ENCODE results near the gene RFLNA. TPM values are rescaled to one million over a fixed set of nuclear protein-coding genes. Genes with fewer than 3 reads are reported as not detected.

Gene RFLNA
- total RNA-seq, 1 experiment from 2014 or later, result 10.6 TPM

- Mint-ChIP-seq H3K27ac (no peak overlapping the region), H3K27me3 (ENCODE audit: low read depth) (no peaks in the 10 kb centered on the region; the same call in 1 of the 2 replicates), H3K9me3 (no peaks in the 10 kb centered on the region), H3K36me3 (ENCODE audit: insufficient read depth in 1 of 3, low read depth in 3 of 3) (peaks cover 2 to 7% (median 7%) of the 10 kb centered on the region in 3 experiments; a peak in 6 of 7 replicates), H3K4me1 (no peaks in the 10 kb centered on the region), H3K4me3 (no peak overlapping the region)
- H2BK15ac ChIP-seq (ENCODE audit: low read depth, low read length), result no peak overlapping the region
- H4K20me1 ChIP-seq (ENCODE audit: control insufficient read depth, insufficient read depth, insufficient read length), result no peaks in the 10 kb centered on the region
- no peak overlapping the region for H3K4me2 ChIP-seq (ENCODE audit: insufficient read depth, insufficient read length, low read length)
- H4K5ac ChIP-seq (ENCODE audit: insufficient read length, low read depth, low read length), result no peak overlapping the region
- no peaks in the 10 kb centered on the region for H3K27me3 ChIP-seq (ENCODE audit: insufficient read depth, low read length)
- no peaks in the 10 kb centered on the region for H3K79me2 ChIP-seq (ENCODE audit: insufficient read depth, low read length)
- no peak for TF ChIP-seq CTCF (conservative IDR thresholded peaks at IDR 0.05)
- no peak overlapping the region for H3K18ac ChIP-seq (ENCODE audit: insufficient read length, low read depth, low read length)
- H3K56ac ChIP-seq (ENCODE audit: insufficient read length, low read depth, low read length), result no peak overlapping the region
- H3K4ac ChIP-seq (ENCODE audit: low read depth, low read length), result no peak overlapping the region
- no peak overlapping the region for H3K27ac ChIP-seq (ENCODE audit: insufficient read length, low read depth, low read length)
- no peaks in the 10 kb centered on the region for H3K9me3 ChIP-seq (ENCODE audit: control insufficient read depth, low read depth, low read length)
- H3K23me2 ChIP-seq (ENCODE audit: insufficient read length, low read depth, low read length, poor library complexity, severe bottlenecking), result no peaks in the 10 kb centered on the region
- no peak overlapping the region for H2BK12ac ChIP-seq (ENCODE audit: insufficient read length, low read depth, low read length)
- H3K4me1 ChIP-seq (ENCODE audit: insufficient read depth, low read length), result no peaks in the 10 kb centered on the region
- H2BK5ac ChIP-seq (ENCODE audit: insufficient read length, low read length), result no peak overlapping the region
- H2BK120ac ChIP-seq (ENCODE audit: low read depth, low read length, poor library complexity, severe bottlenecking), result no peak overlapping the region
- H3T11ph ChIP-seq (ENCODE audit: low read length), result no peak overlapping the region
- H4K91ac ChIP-seq (ENCODE audit: insufficient read length, low read depth, low read length), result no peak overlapping the region
- no peaks in the 10 kb centered on the region for H3K79me1 ChIP-seq (ENCODE audit: insufficient read depth, low read depth, low read length, poor library complexity, severe bottlenecking)
- H2AK5ac ChIP-seq (ENCODE audit: insufficient read length, low read length), result no peak overlapping the region
- DNase-seq, result no peak
- H2AFZ ChIP-seq (ENCODE audit: low read length), result no peak overlapping the region
- H4K8ac ChIP-seq (replicated peaks; ENCODE audit: insufficient read length, low read depth, low read length), result no peak overlapping the region
- no peak overlapping the region for H3K9ac ChIP-seq (ENCODE audit: extremely low read depth, insufficient read length, low read length)
- no peak overlapping the region for H3K23ac ChIP-seq (ENCODE audit: insufficient read length, low read depth, low read length)
- H2BK20ac ChIP-seq (ENCODE audit: low read depth, low read length, poor library complexity, severe bottlenecking), result no peak overlapping the region
- no CpG with 5 or more reads among the region's 7 CpGs for WGBS (ENCODE audit: extremely low coverage, insufficient read length, low lambda C conversion rate)
- H3K14ac ChIP-seq (ENCODE audit: insufficient read depth, low read length), result no peak overlapping the region
Measured at GRCh38 chr12:124309744-124310143, 14.9 kb downstream of the RFLNA start.
